CD4-positive, alpha-beta T cell (primary cell): Measurements from ENCODE around the gene PFKFB3. TPM values are rescaled to one million over a fixed set of nuclear protein-coding genes. Genes with fewer than 3 reads are reported as not detected.

Experiments
- ATAC-seq: fragments of 200-7000 bp; cut with Tn5 transposase; one replicate; pipeline ENCODE4 v1.10.0; 2022; ENCODE audit warnings: mild to moderate bottlenecking; ENCODE audit not compliant: poor library complexity
- CTCF ChIA-PET: fragments of 350-600 bp; sonication (Branson Sonifier 250); formaldehyde crosslinking; loops from one replicate; lab custom pipeline; 2021; ENCODE audit warnings: antibody characterized with exemption, inconsistent platforms; lab: Charles Lee
- POLR2A ChIA-PET: fragments of 350-600 bp; sonication (Branson Sonifier 250); formaldehyde crosslinking; loops from one replicate; lab custom pipeline; 2021; ENCODE audit warnings: antibody characterized with exemption, inconsistent platforms; lab: Charles Lee
- DNase-seq, 14 experiments: peaks; one replicate each; pipeline ENCODE4 v3.0.0-alpha.2; 2013 to 2020; ENCODE audit warnings: mixed read lengths in 2 of 14
- H3K27ac ChIP-seq, 2 donors: one replicate each; pipeline versions ENCODE4 v1.5.1 to v1.7.0; 2013; ENCODE audit warnings: low read length in 2 of 2, low read depth in 1 of 2, mild to moderate bottlenecking in 1 of 2
- H3K27me3 ChIP-seq, 2 experiments: 1 replicate in 1 of 2; 2 replicates in 1 of 2; pipeline versions ENCODE4 v1.6.1 to v1.7.0; 2013; ENCODE audit warnings: low read length in 2 of 2, control low read depth in 1 of 2, mild to moderate bottlenecking in 1 of 2, moderate library complexity in 1 of 2; ENCODE audit not compliant: insufficient read depth in 2 of 2, control insufficient read depth in 1 of 2
- H3K36me3 ChIP-seq: one replicate; pipeline ENCODE4 v1.6.1; 2013; ENCODE audit warnings: low read length, control low read depth; ENCODE audit not compliant: insufficient read depth
- H3K4me1 ChIP-seq: one replicate; pipeline ENCODE4 v1.6.1; 2013; ENCODE audit warnings: low read length, control low read depth; ENCODE audit not compliant: insufficient read depth
- H3K4me3 ChIP-seq: one replicate; pipeline ENCODE4 v1.5.1; 2013; ENCODE audit warnings: mild to moderate bottlenecking, low read length, moderate library complexity
- H3K9me3 ChIP-seq, 2 experiments: 1 replicate in 1 of 2; 2 replicates in 1 of 2; pipeline versions ENCODE4 v1.6.1 to v1.7.0; 2013; ENCODE audit warnings: low read length in 2 of 2, mild to moderate bottlenecking in 2 of 2, control low read depth in 1 of 2, moderate library complexity in 1 of 2; ENCODE audit not compliant: control insufficient read depth in 1 of 2, insufficient read depth in 1 of 2
- H3K27ac Mint-ChIP-seq: one replicate; pipeline ENCODE4 v1.8.0; 2020; ENCODE audit warnings: mixed read lengths
- H3K27me3 Mint-ChIP-seq: one replicate; pipeline ENCODE4 v1.8.0; 2021; ENCODE audit warnings: mixed read lengths
- H3K36me3 Mint-ChIP-seq: one replicate; pipeline ENCODE4 v1.8.0; 2021; ENCODE audit warnings: low read depth, mixed read lengths
- H3K4me1 Mint-ChIP-seq: one replicate; pipeline ENCODE4 v1.8.0; 2021; ENCODE audit warnings: low read depth, mixed read lengths
- H3K4me3 Mint-ChIP-seq: one replicate; pipeline ENCODE4 v1.8.0; 2020; ENCODE audit warnings: mild to moderate bottlenecking, mixed read lengths
- H3K9me3 Mint-ChIP-seq: one replicate; pipeline ENCODE4 v1.8.0; 2020; ENCODE audit warnings: mixed read lengths
- intact Hi-C, 2 experiments: fragments of 100-400 bp; cut with DNase I in 1 of 2; cut with micrococcal nuclease in 1 of 2; formaldehyde crosslinking; loops; one replicate each; pipeline versions ENCODE4 v1.15.1 to v1.9.0; 2023 to 2025; cut with DNase I, micrococcal nuclease
- total RNA-seq, 174 experiments: library from RNA in 2 of 174; stranded (reverse) in 2 of 174; gene quantifications; one replicate each; pipeline ENCODE4 v1.2.3 and lab custom pipeline; 2021 to 2026
- TF ChIP-seq, protein P1 (sequence below): fragments of 200-600 bp; IDR thresholded peaks from one replicate; pipeline ENCODE4 v1.8.0; 2022; ENCODE audit warnings: antibody characterized with exemption, mild to moderate bottlenecking

Gene PFKFB3
- total RNA-seq, 2 experiments from 2014 or later = 142 to 145 TPM

DNA sequence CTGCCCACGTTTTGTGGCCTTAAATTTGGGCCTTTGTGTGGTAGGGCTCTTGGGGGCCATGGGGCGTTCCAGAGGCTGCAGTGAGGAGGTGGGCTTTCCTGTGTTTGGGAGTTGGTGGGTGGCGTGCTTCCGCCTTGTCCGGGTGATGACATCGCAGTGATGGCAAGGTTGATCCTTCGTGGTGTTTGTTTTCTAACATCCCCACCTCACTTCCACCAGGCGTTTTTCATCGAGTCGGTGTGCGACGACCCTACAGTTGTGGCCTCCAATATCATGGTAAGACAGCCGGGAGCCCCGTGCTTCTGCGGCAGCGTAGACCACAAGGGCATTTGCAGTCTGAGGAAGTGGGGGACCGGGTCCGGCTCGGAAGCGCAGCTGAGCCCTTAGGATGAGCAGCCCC is 14.2 kb downstream of the PFKFB3 start:
- H3K36me3 ChIP-seq = peaks cover 88% of the 10 kb centered on the region
- no peak overlapping the region for H3K27ac ChIP-seq
- Mint-ChIP-seq H3K36me3 (peaks cover 83% of the 10 kb centered on the region), H3K4me3 (no peak overlapping the region), H3K27ac (peak overlapping the region; percentile 53), H3K9me3 (no peaks in the 10 kb centered on the region), H3K4me1 (no peaks in the 10 kb centered on the region), H3K27me3 (no peaks in the 10 kb centered on the region)
- no peak overlapping the region for H3K4me3 ChIP-seq
- ATAC-seq (no peak), DNase-seq (no peak)
- H3K27me3 ChIP-seq = no peaks in the 10 kb centered on the region
- no peaks in the 10 kb centered on the region for H3K9me3 ChIP-seq
- intact Hi-C loops = no loop called here
- ChIA-PET POLR2A (no interaction called here), CTCF (interaction anchor here (1.3 kb wide), 1 partner anchor 14 kb away, joined by 6 read pairs; the partner anchor contains the start of gene PFKFB3)
- peaks cover 5% of the 10 kb centered on the region for H3K4me1 ChIP-seq
- TF ChIP-seq, protein P1, sequence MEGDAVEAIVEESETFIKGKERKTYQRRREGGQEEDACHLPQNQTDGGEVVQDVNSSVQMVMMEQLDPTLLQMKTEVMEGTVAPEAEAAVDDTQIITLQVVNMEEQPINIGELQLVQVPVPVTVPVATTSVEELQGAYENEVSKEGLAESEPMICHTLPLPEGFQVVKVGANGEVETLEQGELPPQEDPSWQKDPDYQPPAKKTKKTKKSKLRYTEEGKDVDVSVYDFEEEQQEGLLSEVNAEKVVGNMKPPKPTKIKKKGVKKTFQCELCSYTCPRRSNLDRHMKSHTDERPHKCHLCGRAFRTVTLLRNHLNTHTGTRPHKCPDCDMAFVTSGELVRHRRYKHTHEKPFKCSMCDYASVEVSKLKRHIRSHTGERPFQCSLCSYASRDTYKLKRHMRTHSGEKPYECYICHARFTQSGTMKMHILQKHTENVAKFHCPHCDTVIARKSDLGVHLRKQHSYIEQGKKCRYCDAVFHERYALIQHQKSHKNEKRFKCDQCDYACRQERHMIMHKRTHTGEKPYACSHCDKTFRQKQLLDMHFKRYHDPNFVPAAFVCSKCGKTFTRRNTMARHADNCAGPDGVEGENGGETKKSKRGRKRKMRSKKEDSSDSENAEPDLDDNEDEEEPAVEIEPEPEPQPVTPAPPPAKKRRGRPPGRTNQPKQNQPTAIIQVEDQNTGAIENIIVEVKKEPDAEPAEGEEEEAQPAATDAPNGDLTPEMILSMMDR = no peak

DNA sequence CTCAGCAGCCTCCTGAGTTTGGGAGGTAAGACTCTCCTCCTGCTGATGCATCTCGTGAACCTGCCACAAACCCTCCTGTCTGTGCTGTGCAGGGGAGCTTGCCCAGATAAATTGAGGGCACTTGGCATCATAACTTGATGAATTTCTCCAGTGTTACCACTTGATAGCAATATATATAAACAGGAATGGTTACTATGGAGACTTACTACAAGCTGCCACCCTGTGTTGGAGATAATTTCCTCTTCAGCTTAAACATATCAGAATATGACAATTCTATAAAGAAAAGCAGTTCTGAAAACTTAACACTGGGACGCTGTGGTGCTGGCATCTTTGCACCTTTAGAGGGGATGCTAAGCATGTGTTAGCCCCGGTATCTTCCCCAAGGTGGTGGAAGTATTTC is 14.9 kb downstream of the PFKFB3 start:
- no peaks in the 10 kb centered on the region for H3K27me3 Mint-ChIP-seq
- TF ChIP-seq, protein P1 = no peak
- CTCF ChIA-PET = interaction anchor here (1.3 kb wide), 1 partner anchor 15 kb away, joined by 6 read pairs; the partner anchor contains the start of gene PFKFB3
- H3K36me3 ChIP-seq = peaks cover 90% of the 10 kb centered on the region
- H3K9me3 Mint-ChIP-seq = no peaks in the 10 kb centered on the region
- H3K9me3 ChIP-seq = no peaks in the 10 kb centered on the region
- H3K27me3 ChIP-seq = no peaks in the 10 kb centered on the region
- peaks cover 3% of the 10 kb centered on the region for H3K4me1 ChIP-seq
- POLR2A ChIA-PET = no interaction called here
- peaks cover 90% of the 10 kb centered on the region for H3K36me3 Mint-ChIP-seq
- intact Hi-C loops = no loop called here
- peak overlapping the region; percentile 53 for H3K27ac Mint-ChIP-seq
- H3K4me1 Mint-ChIP-seq = no peaks in the 10 kb centered on the region
- no peak overlapping the region for H3K4me3 Mint-ChIP-seq
- DNase-seq (no peak), ATAC-seq (no peak)
- no peak overlapping the region for H3K27ac ChIP-seq
- H3K4me3 ChIP-seq = no peak overlapping the region

DNA sequence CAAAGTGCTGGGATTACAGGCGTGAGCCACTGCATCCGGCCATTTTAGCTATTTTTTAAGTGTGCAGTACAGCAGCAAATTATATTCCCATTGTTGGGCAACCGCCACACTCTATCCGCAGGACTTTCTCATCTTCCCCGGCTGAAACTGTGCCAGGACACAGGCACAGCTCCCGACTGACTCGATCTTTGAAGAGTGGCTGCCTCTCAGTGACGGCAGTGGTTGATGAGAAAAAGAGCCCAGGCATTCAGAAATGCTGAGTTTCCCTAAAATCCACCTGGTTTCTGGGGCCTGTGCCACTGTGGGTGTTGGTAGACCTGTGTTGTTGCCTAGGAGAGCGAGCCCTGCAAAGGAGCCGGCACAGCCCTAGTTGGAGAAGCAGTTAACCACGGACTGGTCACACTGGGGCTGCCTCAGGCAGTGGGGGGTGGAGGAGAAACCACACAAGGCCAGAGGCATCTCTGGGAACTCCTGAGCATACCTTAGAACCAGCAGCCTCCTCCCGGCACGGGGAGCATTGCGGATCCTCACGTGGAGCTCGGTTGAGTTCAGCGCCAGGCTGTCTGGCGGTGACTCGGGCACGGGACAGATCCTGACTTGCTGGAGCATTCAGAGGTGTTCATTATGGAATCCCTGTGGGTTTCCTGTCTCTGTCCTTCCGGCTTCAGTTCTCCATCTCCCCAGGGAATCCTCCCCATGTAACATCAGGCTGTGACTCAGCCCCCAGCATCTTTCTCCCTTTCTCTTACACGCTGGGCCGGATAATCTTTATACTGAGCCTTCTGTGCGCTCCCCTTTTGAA is 16.2 kb downstream of the PFKFB3 start:
- H3K4me1 Mint-ChIP-seq = no peaks in the 10 kb centered on the region
- CTCF ChIA-PET = no interaction called here
- H3K4me3 ChIP-seq = no peak overlapping the region
- POLR2A ChIA-PET = no interaction called here
- TF ChIP-seq, protein P1 = no peak
- H3K9me3 ChIP-seq = no peaks in the 10 kb centered on the region
- DNase-seq = no peak
- H3K27me3 Mint-ChIP-seq = no peaks in the 10 kb centered on the region
- no peaks in the 10 kb centered on the region for H3K9me3 Mint-ChIP-seq
- no peak for ATAC-seq
- intact Hi-C loops = no loop called here
- H3K4me3 Mint-ChIP-seq = no peak overlapping the region
- peak overlapping the region; percentile 20 for H3K27ac Mint-ChIP-seq
- H3K27ac ChIP-seq = no peak overlapping the region
- H3K36me3 Mint-ChIP-seq = peaks cover 92% of the 10 kb centered on the region
- H3K4me1 ChIP-seq = peaks cover 3% of the 10 kb centered on the region
- H3K27me3 ChIP-seq = no peaks in the 10 kb centered on the region
- H3K36me3 ChIP-seq = peaks cover 93% of the 10 kb centered on the region
